Psoas muscle (tissue), 8 donors: ENCODE measurements around the gene TDRD12. TPM values are rescaled to one million over a fixed set of nuclear protein-coding genes. Genes with fewer than 3 reads are reported as not detected.
"Not testable (repeated sequence)": the region's sequence is repeated elsewhere in the genome, so short reads cannot be mapped to it uniquely, and the experiment has no call there.

Experiments
- ATAC-seq, 4 donors: fragments of 200-7000 bp; cut with Tn5 transposase; one replicate each; pipeline ENCODE4 v1.9.1; 2020; ENCODE audit warnings: moderate library complexity in 3 of 4, mild to moderate bottlenecking in 2 of 4
- DNase-seq, 2 donors: peaks; one replicate each; pipeline ENCODE4 v3.0.0-alpha.2; 2020
- H3K27ac ChIP-seq: fragments of 200-600 bp; one replicate; pipeline ENCODE4 v1.8.0; 2022
- H3K27me3 ChIP-seq, 3 donors: fragments of 200-600 bp in 1 of 3; one replicate each; pipeline versions ENCODE4 v1.6.1 to v1.8.0; 2013 to 2022; ENCODE audit warnings: low read length in 2 of 3, mild to moderate bottlenecking in 2 of 3, moderate library complexity in 1 of 3; ENCODE audit not compliant: insufficient read depth in 3 of 3
- H3K36me3 ChIP-seq, 2 donors: fragments of 200-600 bp in 1 of 2; one replicate each; pipeline versions ENCODE4 v1.6.1 to v1.8.0; 2013 to 2022; ENCODE audit warnings: low read depth in 1 of 2, mild to moderate bottlenecking in 1 of 2, moderate library complexity in 1 of 2; ENCODE audit not compliant: insufficient read depth in 1 of 2
- H3K4me1 ChIP-seq: fragments of 200-600 bp; one replicate; pipeline ENCODE4 v1.8.0; 2022
- H3K4me3 ChIP-seq: fragments of 200-600 bp; one replicate; pipeline ENCODE4 v1.8.0; 2022; ENCODE audit warnings: mild to moderate bottlenecking
- H3K9me3 ChIP-seq: fragments of 200-600 bp; one replicate; pipeline ENCODE4 v1.8.0; 2022
- CTCF ChIP-seq: fragments of 200-600 bp; IDR thresholded peaks from one replicate; pipeline ENCODE4 v1.8.0; 2022; ENCODE audit warnings: antibody characterized with exemption
- WGBS, 3 donors: extraction: QIAGEN DNeasy Blood & Tissue Kit; methylation state at CpG; one replicate each; pipeline versions ENCODE4 v1.1.6 to v1.1.7; 2013; 5-methylcytosine and 5-hydroxymethylcytosine counted together
- intact Hi-C, 2 donors: fragments of 100-400 bp; cut with DNase I; formaldehyde crosslinking; loops; one replicate each; pipeline versions ENCODE4 v1.11.0 to v1.14.2; 2022
- polyA plus RNA-seq, 3 donors: library from polyadenylated mRNA; stranded (reverse); fragments of 200-250 nt; gene quantifications; one replicate each; pipeline ENCODE4 v1.2.3, GENCODE V29; 2013
- total RNA-seq, 4 donors: library from RNA; stranded (reverse); fragmentation: NEBNext Ultra II Directional in 2 of 4; extraction: Animal tissue kit (Norgen Biotek cat#: 25700) in 2 of 4; gene quantifications; one replicate each; pipeline versions ENCODE4 v1.2.1 to v1.2.4, GENCODE V29; 2021 to 2023
- donor health status: healthy with polysubstance abuse.
- donor health status: DM: no; HTN: no; CAD: no; lungs with moderate emphysema.
- donor health status: Bipolar disorder and iron deficiency.
- donor health status: healthy.
- donor health status: DM: yes; HTN: yes; CAD: no.
- donor health status: DM: no; HTN: no; CAD: no.
- donor health status: DM: no; HTN: no; CAD: no.
- donor health status: DM: yes; HTN: yes; CAD: no.

Gene TDRD12
- total and polyA plus RNA-seq, 7 donors: 0.14 to 0.28 (median 0.19) TPM; not detected in 3

- H3K36me3 ChIP-seq, ATAC-seq, H3K27ac ChIP-seq, H3K4me3 ChIP-seq, DNase-seq, H3K27me3 ChIP-seq, H3K9me3 ChIP-seq, intact Hi-C loops: not testable (repeated sequence)
- WGBS, 3 donors: 82 to 88% (median 86%) methylated on average over 6 of the region's 6 CpGs
- H3K4me1 ChIP-seq: peaks cover 46% of the 10 kb centered on the region
These were observed 24.1 kb upstream of the TDRD12 start for GRCh38 chr19:32695506-32695905.

GRCh38 chr19:32696771-32697170, 22.8 kb upstream of the TDRD12 start:
- ATAC-seq: peak in 1 of 4 donors; percentile 63
- H3K9me3 ChIP-seq, H3K4me3 ChIP-seq, H3K27me3 ChIP-seq, intact Hi-C loops, DNase-seq: not testable (repeated sequence)
- 49 to 55% (median 52%) methylated on average over 3 of the region's 3 CpGs for WGBS, 3 donors
- Histone ChIP-seq H3K36me3 (peaks cover 2 to 11% of the 10 kb centered on the region in 2 donors), H3K4me1 (peaks cover 37% of the 10 kb centered on the region), H3K27ac (peak overlapping the region; percentile 38)

DNA sequence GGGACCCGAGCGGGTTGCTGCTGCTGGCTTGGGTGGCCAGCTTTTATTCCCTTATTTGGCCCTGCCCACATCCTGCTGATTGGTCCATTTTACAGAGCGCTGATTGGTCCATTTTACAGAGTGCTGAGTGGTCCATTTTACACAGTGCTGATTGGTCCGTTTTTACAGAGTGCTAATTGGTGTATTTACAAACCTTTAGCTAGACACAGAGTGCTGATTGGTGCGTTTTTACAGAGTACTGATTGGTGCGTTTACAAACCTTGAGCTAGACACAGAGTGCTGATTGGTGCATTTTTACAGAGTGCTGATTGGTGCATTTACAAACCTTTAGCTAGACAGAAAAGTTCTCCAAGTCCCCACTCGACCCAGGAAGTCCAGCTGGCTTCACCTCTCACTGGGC, 19.4 kb upstream of the TDRD12 start:
- not testable (repeated sequence) for DNase-seq
- peaks cover 11% of the 10 kb centered on the region for H3K9me3 ChIP-seq
- WGBS, 3 donors: 93 to 98% (median 94%) methylated on average over 7 of the region's 7 CpGs

DNA sequence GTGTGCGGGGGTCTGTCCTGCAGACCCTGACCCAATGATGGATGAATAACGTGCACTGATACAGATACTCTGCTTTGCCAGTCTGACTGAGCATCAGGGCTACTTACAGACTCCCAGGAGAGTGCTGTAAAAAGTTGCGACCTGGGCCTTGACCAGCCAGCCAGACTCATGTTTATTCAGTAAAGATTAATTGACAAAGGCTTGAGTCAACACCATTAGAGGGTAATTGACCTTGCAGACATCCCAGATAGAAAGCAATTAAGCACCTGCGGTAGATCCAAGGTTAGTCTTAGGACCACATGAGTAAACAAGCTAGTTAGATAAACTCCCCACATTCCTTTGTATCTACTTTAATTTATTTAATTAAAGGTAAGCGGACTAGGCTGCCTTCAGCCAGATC, 17.6 kb upstream of the TDRD12 start:
- no peak for DNase-seq
- Histone ChIP-seq H3K4me3 (no peak overlapping the region), H3K27me3 (no peaks in the 10 kb centered on the region), H3K4me1 (no peaks in the 10 kb centered on the region), H3K9me3 (peaks cover 11% of the 10 kb centered on the region), H3K36me3 (peaks cover 0 to 17% of the 10 kb centered on the region in 2 donors), H3K27ac (no peak overlapping the region)
- intact Hi-C loops: no loop called here
- no peak for ATAC-seq
- TF ChIP-seq CTCF: no peak
- 82 to 90% (median 85%) methylated on average over 5 of the region's 5 CpGs for WGBS, 3 donors

More for the DNA sequence above, 19.4 kb upstream of the TDRD12 start:
- H3K4me1 ChIP-seq: peaks cover 13% of the 10 kb centered on the region
- peaks cover 2 to 17% of the 10 kb centered on the region in 2 donors for H3K36me3 ChIP-seq
- H3K27me3 ChIP-seq, H3K4me3 ChIP-seq, ATAC-seq, H3K27ac ChIP-seq, intact Hi-C loops: not testable (repeated sequence)

DNA sequence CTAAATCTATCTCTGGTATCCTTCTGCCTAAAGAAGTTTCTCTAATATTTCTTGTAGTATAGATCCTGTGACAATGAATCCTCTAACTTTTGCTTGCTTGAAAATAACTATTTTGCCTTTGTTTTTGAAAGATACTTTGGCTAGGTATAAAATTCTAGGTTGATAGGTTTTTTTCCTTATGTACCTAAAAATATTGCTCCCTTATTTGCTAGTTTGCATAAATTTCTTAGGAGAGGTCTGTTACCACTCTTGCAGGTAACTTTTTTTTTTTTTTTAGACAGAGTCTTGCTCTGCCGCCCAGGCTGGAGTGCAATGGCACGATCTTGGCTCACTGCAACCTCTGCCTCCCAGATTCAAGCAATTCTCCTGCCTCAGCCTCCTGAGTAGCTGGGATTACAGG, 15.6 kb upstream of the TDRD12 start:
- H3K4me3 ChIP-seq, H3K27me3 ChIP-seq, H3K4me1 ChIP-seq, H3K27ac ChIP-seq, intact Hi-C loops, ATAC-seq, DNase-seq: not testable (repeated sequence)
- peaks cover 11% of the 10 kb centered on the region for H3K9me3 ChIP-seq
- 100% methylated on average over 2 of the region's 2 CpGs for WGBS, 3 donors
- peaks cover 0 to 17% of the 10 kb centered on the region in 2 donors for H3K36me3 ChIP-seq

DNA sequence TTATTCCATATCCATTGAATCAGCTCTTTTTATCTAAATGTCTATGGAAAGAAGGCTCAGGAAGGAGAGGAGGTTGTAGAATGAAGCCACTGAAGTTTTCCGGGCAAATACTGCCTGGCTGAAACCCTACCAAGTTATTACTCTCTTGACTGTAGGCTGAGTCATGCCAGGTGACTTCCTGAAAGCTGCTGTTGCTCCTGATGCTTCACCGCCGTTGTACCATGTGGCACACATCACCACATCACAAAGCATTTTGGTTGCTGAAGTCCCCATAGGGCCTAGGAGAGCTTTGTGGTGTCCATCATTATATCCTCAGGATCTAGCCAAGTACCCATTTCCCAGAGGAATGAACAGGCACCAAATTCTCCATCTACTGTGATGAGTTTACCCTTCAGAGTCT, 11.1 kb upstream of the TDRD12 start:
- Histone ChIP-seq H3K27me3 (no peaks in the 10 kb centered on the region), H3K4me1 (no peaks in the 10 kb centered on the region), H3K9me3 (peaks cover 11% of the 10 kb centered on the region), H3K27ac (no peak overlapping the region), H3K36me3 (peaks cover 2 to 53% of the 10 kb centered on the region in 2 donors), H3K4me3 (no peak overlapping the region)
- TF ChIP-seq CTCF: no peak
- intact Hi-C loops: no loop called here
- DNase-seq (no peak), ATAC-seq (peak in 2 of 4 donors; percentile 27 to 46)
- 88 to 97% (median 90%) methylated on average over 3 of the region's 3 CpGs for WGBS, 3 donors

GRCh38 chr19:32709032-32709431, 10.5 kb upstream of the TDRD12 start:
- Histone ChIP-seq H3K4me1 (no peaks in the 10 kb centered on the region), H3K27me3 (no peaks in the 10 kb centered on the region), H3K4me3 (no peak overlapping the region), H3K27ac (no peak overlapping the region), H3K36me3 (peaks cover 2 to 59% of the 10 kb centered on the region in 2 donors), H3K9me3 (peaks cover 6% of the 10 kb centered on the region)
- WGBS, 3 donors: 92 to 96% (median 95%) methylated on average over 5 of the region's 5 CpGs
- no peak for TF ChIP-seq CTCF
- intact Hi-C loops: no loop called here
- DNase-seq (no peak), ATAC-seq (no peak)
